ENCODE results near the gene MRPS18C. TPM values are rescaled to one million over a fixed set of nuclear protein-coding genes. Genes with fewer than 3 reads are reported as not detected.
"Not testable (repeated sequence)": the region's sequence is repeated elsewhere in the genome, so short reads cannot be mapped to it uniquely, and the experiment has no call there.

MRPS18C gene
- polyA plus RNA-seq (ENCODE audit: insufficient read length): 31.0 TPM

GRCh38 chr4:83455281-83456183 is at the start of gene MRPS18C, which contains the start of gene HELQ:
MRPS18C (plus strand) TSS chr4:83456058; CDS start chr4:83456078, 20 bp downstream.
HELQ (minus strand) TSS chr4:83455823; CDS start chr4:83455693, 130 bp downstream.
- DNase-seq: peak; percentile 99

- DNase-seq: no peak
Measured at GRCh38 chr4:83408908-83409307, 47.0 kb upstream of the MRPS18C start.

- DNase-seq: no peak
Measured at GRCh38 chr4:83413676-83414075, 42.2 kb upstream of the MRPS18C start.

GRCh38 chr4:83417566-83417965 is 38.3 kb upstream of the MRPS18C start:
- no peak for DNase-seq

GRCh38 chr4:83418211-83418610 is 37.6 kb upstream of the MRPS18C start:
- DNase-seq: peak; percentile 2

GRCh38 chr4:83431200-83431599 is 24.7 kb upstream of the MRPS18C start:
- DNase-seq: no peak

- DNase-seq: no peak
Measured at GRCh38 chr4:83436680-83437079, 19.2 kb upstream of the MRPS18C start.

- DNase-seq: no peak
Measured at GRCh38 chr4:83438719-83439118, 17.1 kb upstream of the MRPS18C start.

- DNase-seq: no peak
Measured at GRCh38 chr4:83440148-83440814, 15.6 kb upstream of the MRPS18C start.

- no peak for DNase-seq
Measured at GRCh38 chr4:83440899-83441298, 15.0 kb upstream of the MRPS18C start.

GRCh38 chr4:83449009-83449408 is 6.8 kb upstream of the MRPS18C start:
- DNase-seq: no peak

- DNase-seq: peak; percentile 14
Measured at GRCh38 chr4:83454686-83455085, 1.2 kb upstream of the MRPS18C start.

GRCh38 chr4:83456184-83456501 is 285 bp downstream of the MRPS18C start:
- no peak for DNase-seq

- no peak for DNase-seq
Measured at GRCh38 chr4:83473423-83473822, 17.6 kb downstream of the MRPS18C start.

GRCh38 chr4:83473966-83474365 is 18.1 kb downstream of the MRPS18C start:
- no peak for DNase-seq

GRCh38 chr4:83484500-83485461 is 28.9 kb downstream of the MRPS18C start, which contains the start of gene ABRAXAS1:
ABRAXAS1 (minus strand) TSS chr4:83485100; CDS start chr4:83485072, 28 bp downstream.
- DNase-seq: peak; percentile 95

- no peak for DNase-seq
Measured at GRCh38 chr4:83486457-83487129, 30.7 kb downstream of the MRPS18C start.

- no peak for DNase-seq
Measured at GRCh38 chr4:83489711-83490326, 34.0 kb downstream of the MRPS18C start.

GRCh38 chr4:83490876-83491450 is 35.1 kb downstream of the MRPS18C start:
- no peak for DNase-seq

GRCh38 chr4:83496085-83496917 is 40.4 kb downstream of the MRPS18C start:
- DNase-seq: not testable (repeated sequence)

Measured in hindlimb muscle (tissue), 1 donor.